GM12878 (cell line): ENCODE measurements around the gene AXL. TPM values are rescaled to one million over a fixed set of nuclear protein-coding genes. Genes with fewer than 3 reads are reported as not detected.

Source experiments
- ATAC-seq: fragments of 200-7000 bp; cut with Tn5 transposase; 3 replicates; pipeline ENCODE4 v1.9.1; 2020; ENCODE audit warnings: mild to moderate bottlenecking, moderate library complexity
- BruUV-seq: library from RNA; stranded (reverse); fragments of 400-500 nt; replicated peaks from 2 replicates; lab custom pipeline; 2021; lab: Mats Ljungman, UMichigan
- CTCF ChIA-PET: fragments of 300-600 bp; sonication (Branson Sonifier 250); formaldehyde crosslinking; extraction: SDS; loops from one replicate; lab custom pipeline; 2021; ENCODE audit warnings: inconsistent platforms; lab: Yijun Ruan, JAX
- POLR2A ChIA-PET: fragments of 350-600 bp; formaldehyde crosslinking; extraction: SDS; loops from one replicate; lab custom pipeline; 2021; ENCODE audit warnings: inconsistent platforms; lab: Charles Lee
- RAD21 ChIA-PET: fragments of 300-600 bp; sonication (Branson Sonifier 250); formaldehyde crosslinking; loops from one replicate; lab custom pipeline; 2023; ENCODE audit warnings: antibody characterized with exemption; ENCODE audit not compliant: unreplicated experiment; lab: Charles Lee
- SMC1A ChIA-PET: fragments of 300-600 bp; sonication (Branson Sonifier 250); formaldehyde crosslinking; loops from one replicate; lab custom pipeline; 2023; ENCODE audit not compliant: unreplicated experiment, uncharacterized antibody; lab: Charles Lee
- DNase-seq: peaks from one replicate; pipeline ENCODE4 v3.0.0-alpha.2; 2011; ENCODE audit warnings: low read depth, low spot score
- FAIRE-seq: peaks from 3 replicates; lab custom pipeline; 2011; peaks lifted over from hg19 to GRCh38; lab: Jason Lieb, UNC
- H2AFZ ChIP-seq: 2 replicates; pipeline ENCODE4 v1.6.0; 2011; ENCODE audit warnings: low read depth, low read length, control low read depth; ENCODE audit not compliant: control insufficient read depth
- H3K27ac ChIP-seq: 2 replicates; pipeline ENCODE4 v1.5.1; 2011; ENCODE audit warnings: control low read depth; ENCODE audit not compliant: control insufficient read depth, insufficient read depth
- H3K27me3 ChIP-seq, 2 experiments: replicated peaks in 1 of 2; 2 replicates each; pipeline versions ENCODE4 v1.6.0 to v1.6.1; 2011; ENCODE audit warnings: low read length in 1 of 2; ENCODE audit not compliant: control insufficient read depth in 2 of 2, insufficient read depth in 2 of 2
- H3K36me3 ChIP-seq, 2 experiments: 2 replicates each; pipeline ENCODE4 v1.5.1; 2011; ENCODE audit warnings: low read length in 1 of 2; ENCODE audit not compliant: control insufficient read depth in 2 of 2, insufficient read depth in 2 of 2
- H3K4me1 ChIP-seq: 2 replicates; pipeline ENCODE4 v1.6.1; 2011; ENCODE audit warnings: mild to moderate bottlenecking, low read length, moderate library complexity, mixed read lengths; ENCODE audit not compliant: control insufficient read depth, insufficient read depth
- H3K4me2 ChIP-seq: 2 replicates; pipeline ENCODE4 v1.6.0; 2011; ENCODE audit warnings: control low read depth; ENCODE audit not compliant: control insufficient read depth, insufficient read depth
- H3K4me3 ChIP-seq: fragments of 200-600 bp; sonication (generic); 2 replicates; pipeline ENCODE4 v1.5.1; 2016
- H3K79me2 ChIP-seq: 2 replicates; pipeline ENCODE4 v1.6.0; 2011; ENCODE audit warnings: low read length; ENCODE audit not compliant: control insufficient read depth, insufficient read depth
- H3K9ac ChIP-seq: 2 replicates; pipeline ENCODE4 v1.8.0; 2011; ENCODE audit warnings: low read length, control low read depth, mixed read lengths; ENCODE audit not compliant: control insufficient read depth, insufficient read depth
- H3K9me3 ChIP-seq: replicated peaks from 3 replicates; pipeline ENCODE4 v1.5.1; 2011; ENCODE audit warnings: mild to moderate bottlenecking, low read length; ENCODE audit not compliant: control insufficient read depth, insufficient read depth
- H4K20me1 ChIP-seq: 2 replicates; pipeline ENCODE4 v1.6.0; 2011; ENCODE audit not compliant: control insufficient read depth, insufficient read depth
- FOS ChIP-seq: IDR thresholded peaks from 3 replicates; pipeline ENCODE4 v1.6.1; 2011; ENCODE audit warnings: borderline replicate concordance; ENCODE audit not compliant: insufficient read length; ENCODE audit errors: extremely low read depth
- POLR2AphosphoS2 ChIP-seq: IDR thresholded peaks from 2 replicates; pipeline ENCODE4 v1.6.1; 2011; ENCODE audit warnings: low read depth, mild to moderate bottlenecking, low read length, improper control_type of control experiment, moderate library complexity
- WGBS: methylation state at CpG from one replicate; pipeline ENCODE4 v1.1.6; 2016; ENCODE audit warnings: low lambda C conversion rate; ENCODE audit not compliant: insufficient replicate concordance, insufficient coverage; ENCODE audit errors: missing lambda C conversion rate; 5-methylcytosine and 5-hydroxymethylcytosine counted together
- in situ Hi-C: fragments of 300-500 bp; cut with MboI; formaldehyde crosslinking; loops from 9 replicates; pipeline ENCODE4 v1.14.3; 2018; ENCODE audit warnings: mixed read lengths
- intact Hi-C: fragments of 100-400 bp; cut with micrococcal nuclease; formaldehyde crosslinking; loops from one replicate; pipeline ENCODE4 v1.14.2; 2022; ENCODE audit not compliant: unreplicated experiment
- polyA plus RNA-seq, 11 experiments: library from polyadenylated mRNA; depleted of rRNA in 4 of 11; unstranded in 6 of 11; stranded (reverse) in 5 of 11; fragments of >200 nt; fragmentation: Nextera tagmentation in 4 of 11; fragmentation: Illumina TruSeq in 1 of 11; extraction: Ambion mirVana in 4 of 11; extraction: Trizol in 1 of 11; gene quantifications; 1 replicate in 1 of 11; 2 replicates in 10 of 11; pipeline versions ENCODE4 v1.2.1 to v1.2.3, GENCODE V29; 2011 to 2016; ENCODE audit warnings: inconsistent platforms in 2 of 11, missing spikeins in 2 of 11, low read depth in 1 of 11
- total RNA-seq, 4 experiments: library from RNA; depleted of rRNA in 3 of 4; stranded (reverse); fragments of >200 nt in 3 of 4; fragmentation: Illumina TruSeq in 1 of 4; extraction: Trizol in 1 of 4; gene quantifications; 2 replicates each; pipeline versions ENCODE4 v1.2.1 to v1.2.3, GENCODE V29; 2013 to 2021
- TF ChIP-seq, protein P1 (sequence below): IDR thresholded peaks from 2 replicates; pipeline ENCODE4 v1.6.1; 2012; ENCODE audit warnings: mild to moderate bottlenecking, low read depth, low read length

AXL gene
- total and polyA plus RNA-seq, 10 of the 15 experiments (the other 5 are each of a cell fraction or from before 2014, with no cell fraction given): under 0.01 to 0.33 (median 0.07) TPM; not detected in 4

DNA sequence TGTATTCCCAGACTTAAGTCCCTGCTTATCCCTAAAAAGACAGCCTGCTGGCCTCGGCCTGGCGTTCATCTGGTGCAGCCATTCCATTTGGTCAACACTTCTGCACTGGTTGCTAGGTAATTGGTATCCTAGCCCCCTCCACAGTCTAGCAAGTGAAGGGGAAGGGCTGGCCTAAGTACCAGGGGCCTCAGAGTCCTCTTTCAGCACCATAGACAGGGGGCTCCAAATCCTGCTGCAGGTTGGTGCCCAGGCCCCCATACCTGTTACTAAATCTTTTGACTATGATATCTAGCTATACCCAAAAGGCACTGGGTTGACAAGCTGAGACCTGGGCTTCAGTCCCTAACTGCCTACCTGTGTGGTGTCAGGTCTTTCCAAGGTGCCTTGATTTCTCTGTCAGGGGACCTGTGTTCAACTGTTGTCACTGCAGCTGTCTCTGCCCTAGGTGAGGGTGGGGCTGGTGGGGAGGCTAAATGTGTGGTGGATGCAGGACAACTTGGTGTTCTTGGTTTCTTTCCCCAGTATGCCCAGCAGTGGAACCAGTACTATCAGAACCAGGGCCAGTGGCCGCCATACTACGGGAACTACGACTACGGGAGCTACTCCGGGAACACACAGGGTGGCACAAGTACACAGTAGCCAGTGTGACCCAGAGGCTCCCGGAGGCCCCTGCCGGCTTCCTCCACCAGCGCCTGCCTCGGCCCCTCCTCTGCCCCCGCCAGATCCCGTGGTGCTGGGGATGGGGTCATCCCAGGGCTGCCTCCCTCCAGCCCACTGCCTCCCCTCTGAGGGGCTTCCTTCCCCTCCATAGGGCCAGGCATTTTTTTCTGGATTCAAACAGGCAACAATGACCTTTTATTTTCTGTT lies 87.1 kb downstream of the AXL start:
- SMC1A ChIA-PET: interaction anchor here (0.8 to 4.0 kb wide), 5 partner anchors 9 to 101 kb away, joined by 3 to 36 read pairs (median 6); partner anchors contain the start of gene HNRNPUL1
- intact Hi-C loops: no loop called here
- H3K27ac ChIP-seq: peak overlapping the region; percentile 97
- no peak for DNase-seq
- WGBS: 95% methylated on average over 13 of the region's 13 CpGs
- BruUV-seq: no TSS peak
- no peak for ATAC-seq
- POLR2A ChIA-PET: interaction anchor here (1.0 kb wide), 1 partner anchor 42 kb away, joined by 3 read pairs; the partner anchor contains the start of gene HNRNPUL1
- peak overlapping the region; percentile 16; the same call in 1 of the 2 replicates for H3K9ac ChIP-seq
- no peaks in the 10 kb centered on the region for H4K20me1 ChIP-seq
- in situ Hi-C loops: no loop called here
- RAD21 ChIA-PET: interaction anchor here (0.7 to 3.1 kb wide), 4 partner anchors 9 to 102 kb away, joined by 3 to 23 read pairs (median 4); no protein-coding TSS in a partner anchor
- H3K9me3 ChIP-seq: no peaks in the 10 kb centered on the region
- no peak overlapping the region for H3K4me3 ChIP-seq
- TF ChIP-seq POLR2AphosphoS2 (peak; percentile 23; the same call in 1 of the 2 replicates), FOS (no peak)
- TF ChIP-seq, protein P1, sequence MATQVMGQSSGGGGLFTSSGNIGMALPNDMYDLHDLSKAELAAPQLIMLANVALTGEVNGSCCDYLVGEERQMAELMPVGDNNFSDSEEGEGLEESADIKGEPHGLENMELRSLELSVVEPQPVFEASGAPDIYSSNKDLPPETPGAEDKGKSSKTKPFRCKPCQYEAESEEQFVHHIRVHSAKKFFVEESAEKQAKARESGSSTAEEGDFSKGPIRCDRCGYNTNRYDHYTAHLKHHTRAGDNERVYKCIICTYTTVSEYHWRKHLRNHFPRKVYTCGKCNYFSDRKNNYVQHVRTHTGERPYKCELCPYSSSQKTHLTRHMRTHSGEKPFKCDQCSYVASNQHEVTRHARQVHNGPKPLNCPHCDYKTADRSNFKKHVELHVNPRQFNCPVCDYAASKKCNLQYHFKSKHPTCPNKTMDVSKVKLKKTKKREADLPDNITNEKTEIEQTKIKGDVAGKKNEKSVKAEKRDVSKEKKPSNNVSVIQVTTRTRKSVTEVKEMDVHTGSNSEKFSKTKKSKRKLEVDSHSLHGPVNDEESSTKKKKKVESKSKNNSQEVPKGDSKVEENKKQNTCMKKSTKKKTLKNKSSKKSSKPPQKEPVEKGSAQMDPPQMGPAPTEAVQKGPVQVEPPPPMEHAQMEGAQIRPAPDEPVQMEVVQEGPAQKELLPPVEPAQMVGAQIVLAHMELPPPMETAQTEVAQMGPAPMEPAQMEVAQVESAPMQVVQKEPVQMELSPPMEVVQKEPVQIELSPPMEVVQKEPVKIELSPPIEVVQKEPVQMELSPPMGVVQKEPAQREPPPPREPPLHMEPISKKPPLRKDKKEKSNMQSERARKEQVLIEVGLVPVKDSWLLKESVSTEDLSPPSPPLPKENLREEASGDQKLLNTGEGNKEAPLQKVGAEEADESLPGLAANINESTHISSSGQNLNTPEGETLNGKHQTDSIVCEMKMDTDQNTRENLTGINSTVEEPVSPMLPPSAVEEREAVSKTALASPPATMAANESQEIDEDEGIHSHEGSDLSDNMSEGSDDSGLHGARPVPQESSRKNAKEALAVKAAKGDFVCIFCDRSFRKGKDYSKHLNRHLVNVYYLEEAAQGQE: peak; percentile 67; the same call in 1 of the 2 replicates
- H3K27me3 ChIP-seq: no peaks in the 10 kb centered on the region
- H3K36me3 ChIP-seq: peaks cover 28 to 46% of the 10 kb centered on the region in 2 experiments
- FAIRE-seq: no peak
- CTCF ChIA-PET: interaction anchor here (0.8 to 7.2 kb wide), 2 partner anchors 42 to 133 kb away, joined by 3 to 84 read pairs; partner anchors contain the start of gene HNRNPUL1
- no peak overlapping the region for H2AFZ ChIP-seq
- H3K79me2 ChIP-seq: peaks cover 23% of the 10 kb centered on the region
- H3K4me2 ChIP-seq: no peak overlapping the region
- peaks cover 61% of the 10 kb centered on the region for H3K4me1 ChIP-seq
